Measurements from ENCODE around the gene CA9. TPM values are rescaled to one million over a fixed set of nuclear protein-coding genes. Genes with fewer than 3 reads are reported as not detected.
A peak's percentile ranks its signal among the peaks of the same experiment; 100 is the strongest.

Gene CA9
- total and polyA plus RNA-seq, 2 experiments from 2014 or later, result 1.1 TPM; not detected in 1

- no peak overlapping the region for H3K4me2 ChIP-seq
- peaks cover 6% of the 10 kb centered on the region for H3K27me3 Mint-ChIP-seq (ENCODE audit: insufficient read depth, low read depth, poor library complexity)
- H3K4me3 ChIP-seq, result no peak overlapping the region
- H3K9me2 ChIP-seq (ENCODE audit: insufficient read depth), result no peaks in the 10 kb centered on the region
- H3K36me3 Mint-ChIP-seq (ENCODE audit: low read depth), result peaks cover 81% of the 10 kb centered on the region
- peaks cover 51% of the 10 kb centered on the region for H3K36me3 ChIP-seq (ENCODE audit: insufficient read depth)
- H3K4me1 ChIP-seq (ENCODE audit: insufficient read depth), result no peaks in the 10 kb centered on the region
- H3K27me3 ChIP-seq (ENCODE audit: insufficient read depth), result no peaks in the 10 kb centered on the region
- no peaks in the 10 kb centered on the region for H3K9me3 Mint-ChIP-seq
- H3K4me3 Mint-ChIP-seq, result no peak overlapping the region
- H2AFZ ChIP-seq, result no peak overlapping the region
- TF ChIP-seq CTCF (conservative IDR thresholded peaks at IDR 0.05; ENCODE audit: low read depth in 2 of 2) (peak in 1 of 2 experiments; percentile 45; a peak in 3 of 4 replicates), NANOG (IDR thresholded peaks at IDR 0.05; ENCODE audit: borderline replicate concordance) (no peak), ZNF331 (CRISPR knock-in tag; IDR thresholded peaks at IDR 0.05; ENCODE audit: low read depth) (no peak)
- H3K4me1 Mint-ChIP-seq, result peaks cover 4% of the 10 kb centered on the region; the same call in 2 of the 3 replicates
- H3K27ac ChIP-seq (ENCODE audit: low read depth), result no peak overlapping the region
- no peak overlapping the region for H3K27ac Mint-ChIP-seq
- DNase-seq (ENCODE audit: low spot score), result peak; percentile 28
- H4K20me1 ChIP-seq (replicated peaks; ENCODE audit: insufficient read depth), result peaks cover 6% of the 10 kb centered on the region
- H3F3A ChIP-seq (replicated peaks; ENCODE audit: low read depth), result 0 out of 2 replicates have a peak, but pooled peaks cover 3% of the 10 kb centered on the region
- peak; percentile 65 for ATAC-seq
- no peaks in the 10 kb centered on the region for H3K79me2 ChIP-seq (replicated peaks; ENCODE audit: insufficient read depth)
Observed at GRCh38 chr9:35712762-35713400, 39.2 kb downstream of the CA9 start.

- DNase-seq (ENCODE audit: low spot score) (no peak), ATAC-seq (no peak)
- H3K27me3 Mint-ChIP-seq (ENCODE audit: insufficient read depth, low read depth, poor library complexity), result peaks cover 6% of the 10 kb centered on the region
- no peaks in the 10 kb centered on the region for H3K27me3 ChIP-seq (ENCODE audit: insufficient read depth)
- no peak overlapping the region for H3K4me2 ChIP-seq
- 0 out of 2 replicates have a peak, but pooled peaks cover 3% of the 10 kb centered on the region for H3F3A ChIP-seq (replicated peaks; ENCODE audit: low read depth)
- peaks cover 57% of the 10 kb centered on the region for H3K36me3 ChIP-seq (ENCODE audit: insufficient read depth)
- no peak overlapping the region for H3K27ac ChIP-seq (ENCODE audit: low read depth)
- H3K9me3 Mint-ChIP-seq, result no peaks in the 10 kb centered on the region
- H3K4me3 ChIP-seq, result no peak overlapping the region
- peaks cover 4% of the 10 kb centered on the region; the same call in 2 of the 3 replicates for H3K4me1 Mint-ChIP-seq
- no peak overlapping the region; the same call in 2 of the 3 replicates for H3K4me3 Mint-ChIP-seq
- H3K27ac Mint-ChIP-seq, result no peak overlapping the region
- H3K36me3 Mint-ChIP-seq (ENCODE audit: low read depth), result peaks cover 81% of the 10 kb centered on the region
- H3K4me1 ChIP-seq (ENCODE audit: insufficient read depth), result no peaks in the 10 kb centered on the region
- H4K20me1 ChIP-seq (replicated peaks; ENCODE audit: insufficient read depth), result peaks cover 6% of the 10 kb centered on the region
- H3K9me2 ChIP-seq (ENCODE audit: insufficient read depth), result no peaks in the 10 kb centered on the region
- H3K79me2 ChIP-seq (replicated peaks; ENCODE audit: insufficient read depth), result no peaks in the 10 kb centered on the region
- H2AFZ ChIP-seq, result no peak overlapping the region
- no peak for TF ChIP-seq EZH2phosphoT487 (IDR thresholded peaks at IDR 0.05; ENCODE audit: unreplicated experiment)
- TF ChIP-seq JUNB (IDR thresholded peaks at IDR 0.05; ENCODE audit: unreplicated experiment), result no peak
- TF ChIP-seq STAT1 (IDR thresholded peaks at IDR 0.05; ENCODE audit: unreplicated experiment), result no peak
- no peak for TF ChIP-seq NANOG (IDR thresholded peaks at IDR 0.05; ENCODE audit: borderline replicate concordance)
- TF ChIP-seq POLR2AphosphoS5 (IDR thresholded peaks at IDR 0.05; ENCODE audit: low read depth), result no peak
- no peak for TF ChIP-seq CTCF (conservative IDR thresholded peaks at IDR 0.05; ENCODE audit: low read depth in 2 of 2)
- no peak for TF ChIP-seq ETS1 (IDR thresholded peaks at IDR 0.05)
- no peak for TF ChIP-seq ZNF462 (CRISPR knock-in tag; IDR thresholded peaks at IDR 0.05)
Observed at GRCh38 chr9:35713578-35713977, 39.9 kb downstream of the CA9 start.
